Upper lobe of left lung (tissue), 6 donors: ENCODE data around the gene TLR10. TPM values are rescaled to one million over a fixed set of nuclear protein-coding genes. Genes with fewer than 3 reads are reported as not detected.
A peak's percentile ranks its signal among the peaks of the same experiment; 100 is the strongest.

Experiments used
- ATAC-seq, 2 donors: fragments of 200-7000 bp; cut with Tn5 transposase; one replicate each; pipeline ENCODE4 v1.9.1; 2022; ENCODE audit warnings: mild to moderate bottlenecking in 2 of 2, moderate library complexity in 2 of 2; ENCODE audit not compliant: low FRiP score in 2 of 2
- DNase-seq, 2 donors: peaks; one replicate each; pipeline ENCODE4 v3.0.0-alpha.2; 2019 to 2020
- H3K27ac ChIP-seq, 4 donors: fragments of 200-600 bp; sonication (generic); one replicate each; pipeline ENCODE4 v1.5.1; 2016 to 2019
- H3K27me3 ChIP-seq, 4 donors: fragments of 200-600 bp; sonication (generic); one replicate each; pipeline ENCODE4 v1.5.1; 2017 to 2019
- H3K36me3 ChIP-seq, 4 donors: fragments of 200-600 bp; sonication (generic); one replicate each; pipeline ENCODE4 v1.5.1; 2016 to 2019
- H3K4me1 ChIP-seq, 4 donors: fragments of 200-600 bp; sonication (generic); one replicate each; pipeline ENCODE4 v1.5.1; 2018 to 2019
- H3K4me3 ChIP-seq, 4 donors: fragments of 200-600 bp; sonication (generic); one replicate each; pipeline ENCODE4 v1.5.1; 2017 to 2019; ENCODE audit warnings: mild to moderate bottlenecking in 2 of 4, moderate library complexity in 1 of 4
- H3K9me3 ChIP-seq, 4 donors: fragments of 200-600 bp; sonication (generic); one replicate each; pipeline ENCODE4 v1.5.1; 2018 to 2019
- EP300 ChIP-seq, 4 donors: sonication (generic); formaldehyde crosslinking; IDR thresholded peaks; one replicate each; pipeline ENCODE4 v1.5.1; 2017; ENCODE audit warnings: antibody characterized with exemption in 4 of 4, control low read depth in 2 of 4
- POLR2A ChIP-seq, 4 donors: fragments of 450-650 bp; IDR thresholded peaks; one replicate each; pipeline ENCODE4 v1.5.1; 2016 to 2017; ENCODE audit warnings: antibody characterized with exemption in 4 of 4, mild to moderate bottlenecking in 2 of 4
- POLR2AphosphoS5 ChIP-seq, 2 donors: sonication (generic); formaldehyde crosslinking; IDR thresholded peaks; one replicate each; pipeline ENCODE4 v1.5.1; 2017; ENCODE audit warnings: antibody characterized with exemption in 2 of 2
- WGBS, 2 donors: methylation state at CpG; one replicate each; pipeline ENCODE4 v1.1.5; 2017 to 2018; 5-methylcytosine and 5-hydroxymethylcytosine counted together
- small RNA-seq, 4 donors: library from RNA; depleted of rRNA; stranded (forward); fragments of <200 nt; gene quantifications; one replicate each; pipeline ENCODE3, GENCODE V24; 2016
- total RNA-seq, 6 donors: library from RNA; depleted of rRNA in 4 of 6; stranded (reverse); fragments of >200 nt in 4 of 6; gene quantifications; one replicate each; pipeline versions ENCODE4 v1.1.0 to v1.2.1, GENCODE V29; 2016 to 2021
- TF ChIP-seq, protein P1 (sequence below), 6 experiments: fragments of 450-650 bp in 4 of 6; fragments of 200-600 bp in 2 of 6; sonication (generic) in 2 of 6; IDR thresholded peaks; one replicate each; pipeline ENCODE4 v1.5.1; 2016 to 2019; ENCODE audit warnings: antibody characterized with exemption in 6 of 6
- donor health status: DM: no; HTN: no; CAD: no; lungs with moderate emphysema.
- donor health status: DM: no; HTN: yes; CAD: no; lungs with severe emphysema.

TLR10 gene
- total RNA-seq, 6 donors from 2014 or later: 0.61 to 1.0 (median 0.81) TPM; not detected in 2

DNA sequence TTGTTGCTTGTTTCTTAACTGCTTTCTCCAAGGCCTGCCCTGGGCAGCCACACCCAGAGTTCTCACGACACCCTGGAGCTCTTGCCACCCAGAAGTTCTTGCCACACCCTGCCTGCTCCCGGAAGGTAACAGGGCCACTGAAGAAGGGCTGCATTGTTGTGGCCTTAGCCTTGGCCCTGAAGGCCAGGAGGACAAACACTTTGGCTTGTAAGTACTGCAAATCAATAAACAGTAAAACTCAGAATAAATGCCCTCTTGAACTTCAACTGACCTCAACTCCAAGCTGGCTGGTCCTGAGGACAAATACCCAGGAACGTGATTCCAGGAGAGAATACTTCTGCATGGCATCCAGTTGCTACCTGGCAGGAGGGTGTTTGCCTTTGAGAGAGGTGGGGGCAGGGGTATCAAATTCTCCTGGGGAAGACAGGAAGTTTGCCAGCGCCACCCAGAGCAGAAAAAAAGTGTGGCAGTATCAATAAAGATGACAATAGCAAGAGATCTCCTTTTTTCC is 54.1 kb downstream of the TLR10 start:
- Histone ChIP-seq H3K27ac (peak overlapping the region in 1 of 4 donors; percentile 3), H3K4me3 (no peak overlapping the region), H3K4me1 (peaks cover 7 to 31% (median 21%) of the 10 kb centered on the region in 4 donors), H3K27me3 (no peaks in the 10 kb centered on the region), H3K36me3 (no peaks in the 10 kb centered on the region), H3K9me3 (no peaks in the 10 kb centered on the region)
- 46 to 48% methylated on average over 4 of the region's 4 CpGs for WGBS, 2 donors
- DNase-seq: peak in 1 of 2 donors; percentile 85
- ATAC-seq: peak in 1 of 2 donors; percentile 78
- TF ChIP-seq POLR2A (IDR thresholded peaks at IDR 0.05): peak in 1 of 4 donors; percentile 14
- TF ChIP-seq, protein P1, sequence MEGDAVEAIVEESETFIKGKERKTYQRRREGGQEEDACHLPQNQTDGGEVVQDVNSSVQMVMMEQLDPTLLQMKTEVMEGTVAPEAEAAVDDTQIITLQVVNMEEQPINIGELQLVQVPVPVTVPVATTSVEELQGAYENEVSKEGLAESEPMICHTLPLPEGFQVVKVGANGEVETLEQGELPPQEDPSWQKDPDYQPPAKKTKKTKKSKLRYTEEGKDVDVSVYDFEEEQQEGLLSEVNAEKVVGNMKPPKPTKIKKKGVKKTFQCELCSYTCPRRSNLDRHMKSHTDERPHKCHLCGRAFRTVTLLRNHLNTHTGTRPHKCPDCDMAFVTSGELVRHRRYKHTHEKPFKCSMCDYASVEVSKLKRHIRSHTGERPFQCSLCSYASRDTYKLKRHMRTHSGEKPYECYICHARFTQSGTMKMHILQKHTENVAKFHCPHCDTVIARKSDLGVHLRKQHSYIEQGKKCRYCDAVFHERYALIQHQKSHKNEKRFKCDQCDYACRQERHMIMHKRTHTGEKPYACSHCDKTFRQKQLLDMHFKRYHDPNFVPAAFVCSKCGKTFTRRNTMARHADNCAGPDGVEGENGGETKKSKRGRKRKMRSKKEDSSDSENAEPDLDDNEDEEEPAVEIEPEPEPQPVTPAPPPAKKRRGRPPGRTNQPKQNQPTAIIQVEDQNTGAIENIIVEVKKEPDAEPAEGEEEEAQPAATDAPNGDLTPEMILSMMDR (IDR thresholded peaks at IDR 0.05): peak in 2 of 6 experiments; percentile 13 to 44
- TF ChIP-seq EP300 (IDR thresholded peaks at IDR 0.05): peak in 1 of 4 donors; percentile 37
- no peak for TF ChIP-seq POLR2AphosphoS5 (IDR thresholded peaks at IDR 0.05)

DNA sequence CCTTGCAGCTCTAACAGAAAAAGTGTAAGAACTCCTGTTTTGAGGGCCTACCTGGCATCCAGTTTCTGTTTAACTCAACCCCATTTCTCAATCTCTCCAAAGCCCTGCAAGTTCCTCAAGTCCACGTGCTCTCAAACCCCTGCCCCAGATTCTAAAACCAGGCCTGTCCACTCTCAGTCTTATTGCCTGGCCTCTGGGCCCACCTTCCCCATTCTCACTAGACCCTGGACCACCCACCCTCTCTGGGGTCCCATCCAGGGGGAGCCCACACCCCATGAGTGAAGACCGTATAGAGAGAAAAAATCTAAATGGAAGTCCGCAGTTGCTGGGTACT is 58.3 kb downstream of the TLR10 start:
- TF ChIP-seq EP300 (IDR thresholded peaks at IDR 0.05): no peak
- TF ChIP-seq, protein P1 (IDR thresholded peaks at IDR 0.05): no peak
- no peak for TF ChIP-seq POLR2AphosphoS5 (IDR thresholded peaks at IDR 0.05)
- TF ChIP-seq POLR2A (IDR thresholded peaks at IDR 0.05): no peak
- no peaks in the 10 kb centered on the region for H3K36me3 ChIP-seq
- DNase-seq: no peak
- peaks cover 0 to 22% (median 13%) of the 10 kb centered on the region in 4 donors for H3K4me1 ChIP-seq
- WGBS, 2 donors: 76 to 77% methylated on average over 3 of the region's 3 CpGs
- H3K9me3 ChIP-seq: no peaks in the 10 kb centered on the region
- no peak overlapping the region for H3K4me3 ChIP-seq
- no peaks in the 10 kb centered on the region for H3K27me3 ChIP-seq
- H3K27ac ChIP-seq: no peak overlapping the region
- no peak for ATAC-seq

DNA sequence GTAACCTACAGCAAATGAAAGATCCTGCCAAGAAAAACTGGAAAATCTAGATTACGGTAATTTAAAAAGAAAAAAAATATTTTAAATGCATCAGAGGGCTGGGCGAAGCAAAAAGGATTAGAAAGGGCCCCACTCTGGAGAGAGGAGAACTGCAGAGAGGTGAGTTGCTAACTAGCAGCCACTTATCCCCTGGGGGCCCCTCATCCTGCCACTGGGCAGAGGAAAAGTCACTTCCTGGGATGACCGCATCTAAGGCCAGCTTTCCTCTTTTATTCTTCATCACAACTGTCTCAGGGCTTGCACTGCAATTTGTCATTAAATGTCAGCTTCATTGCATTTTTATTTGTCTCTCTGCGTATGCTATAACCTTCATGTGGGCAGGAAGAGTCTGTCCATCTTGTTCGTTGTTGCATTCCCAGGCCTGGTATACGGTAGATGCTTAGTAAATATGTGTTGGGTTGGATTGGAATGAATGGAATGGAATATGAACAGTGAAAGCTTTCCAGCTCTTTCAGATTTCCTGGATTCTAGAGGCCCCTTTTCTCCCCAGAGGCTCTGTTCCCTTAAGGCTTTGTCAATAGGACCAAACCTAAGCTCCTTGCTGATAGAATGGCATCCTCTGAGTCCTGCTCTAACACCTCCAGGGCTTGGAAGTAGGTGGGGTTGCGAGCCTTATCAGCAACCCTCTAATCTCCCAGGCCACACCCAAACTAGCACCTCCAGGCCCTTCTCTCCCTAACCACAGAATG is 58.9 kb downstream of the TLR10 start:
- TF ChIP-seq POLR2AphosphoS5 (IDR thresholded peaks at IDR 0.05) (no peak), EP300 (IDR thresholded peaks at IDR 0.05) (no peak)
- TF ChIP-seq, protein P1 (IDR thresholded peaks at IDR 0.05): no peak
- no peaks in the 10 kb centered on the region for H3K27me3 ChIP-seq
- no peaks in the 10 kb centered on the region for H3K36me3 ChIP-seq
- H3K9me3 ChIP-seq: no peaks in the 10 kb centered on the region
- ATAC-seq (no peak), DNase-seq (peak in 1 of 2 donors; percentile 26)
- H3K4me1 ChIP-seq: peaks cover 0 to 19% (median 10%) of the 10 kb centered on the region in 4 donors
- H3K27ac ChIP-seq: no peak overlapping the region
- 67 to 72% methylated on average over 7 of the region's 7 CpGs for WGBS, 2 donors
- H3K4me3 ChIP-seq: no peak overlapping the region

DNA sequence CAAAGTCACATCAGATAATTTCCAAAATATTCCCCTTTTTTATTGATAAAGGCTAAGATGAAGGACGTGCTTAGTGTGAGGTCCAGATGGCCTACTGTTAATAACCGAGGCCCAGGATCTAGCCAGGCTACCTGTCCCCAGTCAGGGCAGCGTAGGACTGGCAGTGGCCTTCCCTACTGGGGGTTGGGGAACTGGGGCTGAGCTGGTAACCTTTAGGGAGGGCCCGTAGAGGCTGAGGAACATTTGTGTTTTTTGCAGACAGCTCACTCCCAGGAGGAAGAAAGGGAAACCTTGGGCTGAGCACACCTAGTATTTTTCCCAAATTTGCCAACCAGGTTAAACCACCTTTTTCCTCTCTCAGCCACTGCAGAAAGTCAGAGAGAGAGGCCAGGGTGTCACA is 59.7 kb downstream of the TLR10 start:
- H3K27ac ChIP-seq: no peak overlapping the region
- no peak for DNase-seq
- WGBS, 2 donors: 71 to 88% methylated on average over 4 of the region's 4 CpGs

More for the DNA sequence above, 59.7 kb downstream of the TLR10 start:
- no peak for TF ChIP-seq POLR2AphosphoS5 (IDR thresholded peaks at IDR 0.05)
- TF ChIP-seq, protein P1 (IDR thresholded peaks at IDR 0.05): no peak
- no peak for TF ChIP-seq EP300 (IDR thresholded peaks at IDR 0.05)
- no peak for TF ChIP-seq POLR2A (IDR thresholded peaks at IDR 0.05)
- H3K9me3 ChIP-seq: no peaks in the 10 kb centered on the region
- H3K4me1 ChIP-seq: peaks cover 0 to 11% (median 4%) of the 10 kb centered on the region in 4 donors
- no peaks in the 10 kb centered on the region for H3K27me3 ChIP-seq
- ATAC-seq: no peak
- no peak overlapping the region for H3K4me3 ChIP-seq
- no peaks in the 10 kb centered on the region for H3K36me3 ChIP-seq

Small RNA genes within 50 kb of the gene (small RNA-seq; reads per million reads assigned to genes)
- 0 reads per million in 4 donors for gene RNA5SP158

Other genes starting within 250 kb of the TLR10 start
- gene KLF3, start 118.8 kb downstream of the TLR10 start, total RNA-seq: 10 to 100 TPM; 32.5 to 73.9 (median 48.3) TPM
- 10 to 100 TPM; 16.4 to 41.9 (median 24.8) TPM for gene TLR1, start 21.8 kb upstream of the TLR10 start, total RNA-seq
- 10 to 100 TPM in 2 of 6 donors, 1 to 10 TPM in 4; 3.2 to 10.4 (median 5.8) TPM for gene TLR6, start 73.8 kb upstream of the TLR10 start, total RNA-seq
- 10 to 100 TPM; 27.2 to 92.5 (median 43.1) TPM for gene FAM114A1, start 84.8 kb upstream of the TLR10 start, total RNA-seq
- 1 to 10 TPM in 3 of 6 donors, under 1 TPM in 2, not detected in 1; 0.30 to 1.8 (median 1.0) TPM for gene TMEM156, start 249.4 kb upstream of the TLR10 start, total RNA-seq